Endothelial cell of umbilical vein (primary cell): ENCODE measurements around the gene RIBC2.

ENCODE experiments used
- CTCF ChIP-seq, 2 donors: IDR thresholded peaks; 1 replicate in 1 of 2; 2 replicates in 1 of 2; pipeline ENCODE4 v1.5.1; 2011; ENCODE audit warnings: low read length in 2 of 2, mild to moderate bottlenecking in 2 of 2, moderate library complexity in 2 of 2, control low read depth in 1 of 2, inconsistent platforms in 1 of 2, low read depth in 1 of 2; ENCODE audit not compliant: insufficient read depth in 1 of 2; ENCODE audit errors: extremely low read depth in 1 of 2
- EZH2 ChIP-seq: IDR thresholded peaks from 2 replicates; pipeline ENCODE4 v1.6.1; 2012; ENCODE audit warnings: borderline replicate concordance, low read depth, mild to moderate bottlenecking, moderate library complexity, low read length, inconsistent platforms; ENCODE audit not compliant: severe bottlenecking
- FOS ChIP-seq: IDR thresholded peaks from 2 replicates; pipeline ENCODE4 v1.6.1; 2011; ENCODE audit warnings: mild to moderate bottlenecking, low read length, moderate library complexity, borderline replicate concordance; ENCODE audit not compliant: insufficient read depth
- JUN ChIP-seq: IDR thresholded peaks from 2 replicates; pipeline ENCODE4 v1.6.1; 2011; ENCODE audit warnings: borderline replicate concordance, low read depth; ENCODE audit not compliant: insufficient read length, insufficient read depth
- MAX ChIP-seq: IDR thresholded peaks from 2 replicates; pipeline ENCODE4 v1.6.1; 2011; ENCODE audit not compliant: insufficient read depth, insufficient read length
- POLR2A ChIP-seq: IDR thresholded peaks from 2 replicates; pipeline ENCODE4 v1.6.1; 2012; ENCODE audit warnings: low read depth, mild to moderate bottlenecking, control low read depth, low read length
- POLR2AphosphoS5 ChIP-seq: IDR thresholded peaks from 2 replicates; pipeline ENCODE4 v1.6.1; 2012; ENCODE audit warnings: low read depth, mild to moderate bottlenecking, control low read depth, low read length, moderate library complexity; ENCODE audit not compliant: insufficient read depth

- TF ChIP-seq CTCF (IDR thresholded peaks at IDR 0.05; ENCODE audit: extremely low read depth in 1 of 2, insufficient read depth in 1 of 2, low read depth in 1 of 2, low read length in 2 of 2): no peak
- no peak for TF ChIP-seq POLR2A
- no peak for TF ChIP-seq EZH2
- no peak for TF ChIP-seq JUN
- TF ChIP-seq POLR2AphosphoS5: no peak
- TF ChIP-seq FOS: no peak
- TF ChIP-seq MAX: no peak
These were observed 64.7 kb downstream of the RIBC2 start for GRCh38 chr22:45478108-45478771.
